Occipital lobe (tissue), 2 donors: Measurements from ENCODE around the gene RPUSD1. TPM values are rescaled to one million over a fixed set of nuclear protein-coding genes. Genes with fewer than 3 reads are reported as not detected.

Experiments used
- DNase-seq: peaks from one replicate; lab custom pipeline; 2025; lab: John Stamatoyannopoulos, UW
- total RNA-seq: library from RNA; depleted of rRNA; stranded (reverse); fragments of >200 nt; gene quantifications from one replicate; pipeline ENCODE4 v1.2.3, GENCODE V29; 2014

RPUSD1 gene
- total RNA-seq, 1 donor from 2014 or later: 11.2 TPM

DNA sequence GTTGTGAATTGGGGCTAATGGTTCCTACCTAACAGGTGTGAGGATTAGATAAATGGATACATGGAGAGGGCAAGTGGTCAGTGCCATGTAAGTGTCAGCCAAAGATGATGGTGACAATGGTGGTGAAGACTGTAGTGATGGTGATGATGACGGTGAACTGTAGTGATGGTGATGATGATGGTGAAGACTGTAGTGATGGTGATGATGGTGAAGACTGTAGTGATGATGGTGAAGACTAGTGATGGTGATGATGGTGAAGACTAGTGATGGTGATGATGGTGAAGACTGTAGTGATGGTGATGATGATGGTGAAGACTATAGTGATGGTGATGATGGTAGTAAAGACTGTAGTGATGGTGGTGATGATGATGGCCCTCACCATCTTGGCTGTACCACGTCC lies 30.4 kb upstream of the RPUSD1 start:
- DNase-seq: no peak

DNA sequence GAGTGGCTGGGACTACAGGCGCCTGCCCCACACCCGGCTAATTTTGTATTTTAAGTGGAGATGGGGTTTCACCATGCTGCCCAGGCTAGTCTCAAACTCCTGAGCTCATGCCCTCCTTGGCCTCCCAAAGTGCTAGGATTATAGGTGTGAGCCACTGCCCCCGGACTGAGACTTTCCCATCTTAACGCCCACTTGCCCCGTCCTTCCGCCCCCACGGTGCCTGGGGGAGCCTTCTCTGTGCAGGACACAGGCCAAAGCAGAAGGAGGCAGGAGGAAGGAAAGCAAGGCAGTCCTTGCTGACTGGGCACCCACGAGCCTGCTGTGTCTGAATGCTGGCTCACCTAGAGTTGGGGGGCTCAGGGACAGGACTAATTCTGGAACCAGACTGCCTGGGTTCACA lies 30.0 kb upstream of the RPUSD1 start:
- DNase-seq: no peak

DNA sequence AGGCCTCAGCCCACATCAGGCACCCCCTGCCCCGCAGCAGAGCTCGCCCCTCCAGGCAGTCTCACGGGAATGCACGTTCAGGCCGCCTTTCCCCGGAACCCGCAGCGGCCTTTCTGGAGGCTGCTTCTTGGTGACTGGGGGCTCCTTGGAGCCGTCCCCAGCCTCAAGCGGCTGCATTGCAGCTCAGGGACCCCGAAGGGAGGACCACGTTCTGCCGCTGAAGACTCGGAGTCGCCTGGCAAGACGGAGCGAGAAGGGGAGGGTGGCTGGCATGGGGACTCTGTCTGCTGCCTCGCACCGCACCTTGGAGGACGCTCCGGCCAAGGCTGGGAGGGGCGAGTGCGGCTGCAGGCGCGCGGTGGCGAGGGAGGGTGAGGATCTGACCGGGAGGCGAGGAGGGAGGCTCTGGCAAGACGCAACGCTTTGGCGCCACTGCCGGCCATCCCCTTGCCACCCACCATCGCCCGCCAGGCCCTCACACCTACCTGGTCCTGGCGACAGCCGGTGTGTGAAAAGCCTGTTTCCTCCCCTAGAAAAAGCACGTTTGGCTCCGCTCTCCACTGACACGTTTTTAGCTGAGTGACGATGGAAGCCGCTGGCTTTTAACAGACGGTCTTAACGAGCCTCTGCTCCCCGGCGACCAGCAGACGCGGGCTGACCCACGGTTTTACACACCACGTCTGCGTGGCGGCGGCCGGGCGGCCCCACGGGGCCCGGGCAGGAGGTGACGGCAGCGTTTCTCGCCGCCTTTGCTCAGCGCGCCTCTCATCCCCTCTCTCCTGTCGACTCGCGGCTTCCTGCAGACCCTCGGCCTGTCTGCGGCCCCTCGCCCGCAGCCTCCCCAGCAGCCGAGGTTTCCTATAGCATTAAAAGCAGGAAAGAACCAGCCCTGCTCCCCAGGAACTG lies 29.1 kb upstream of the RPUSD1 start:
- no peak for DNase-seq

DNA sequence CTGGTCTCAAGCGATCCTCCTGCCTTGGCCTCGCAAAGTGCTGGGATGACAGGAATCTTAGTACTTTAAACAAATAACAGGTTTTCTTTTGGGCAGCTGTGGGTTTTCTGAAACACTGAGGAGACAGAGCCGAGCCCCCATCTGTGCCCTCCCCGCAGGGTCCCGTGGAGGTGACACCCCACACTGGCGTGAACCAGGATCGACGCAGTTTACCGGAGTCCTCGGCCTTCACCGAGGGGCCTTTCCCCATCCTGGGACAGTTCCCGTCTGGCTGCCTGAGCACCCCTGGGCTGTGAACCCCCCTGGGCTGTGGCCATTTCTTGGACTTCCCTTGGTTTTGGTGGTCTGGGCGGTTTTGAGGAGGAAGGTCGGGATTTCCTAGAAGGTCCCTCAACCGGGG lies 27.7 kb upstream of the RPUSD1 start:
- DNase-seq: no peak

DNA sequence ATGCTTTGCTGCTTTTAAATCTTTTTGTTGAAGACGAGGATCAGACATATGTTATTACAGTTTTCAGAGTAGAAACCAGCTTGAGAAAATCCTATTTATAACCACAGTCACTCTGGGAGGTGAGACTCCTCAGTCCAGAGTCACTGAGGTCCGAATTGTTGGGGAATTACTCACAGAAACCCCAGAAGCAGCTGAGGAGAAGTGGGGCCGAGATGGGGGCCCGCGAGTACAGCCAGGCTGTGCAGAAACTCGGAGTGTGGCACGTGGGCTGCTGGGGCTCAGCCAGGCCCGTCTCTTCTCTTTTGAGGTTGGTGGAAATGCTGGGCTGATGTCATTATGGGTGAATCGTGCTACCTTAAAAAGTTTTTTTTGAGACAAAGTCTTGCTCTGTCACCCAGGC lies 26.8 kb upstream of the RPUSD1 start:
- no peak for DNase-seq

DNA sequence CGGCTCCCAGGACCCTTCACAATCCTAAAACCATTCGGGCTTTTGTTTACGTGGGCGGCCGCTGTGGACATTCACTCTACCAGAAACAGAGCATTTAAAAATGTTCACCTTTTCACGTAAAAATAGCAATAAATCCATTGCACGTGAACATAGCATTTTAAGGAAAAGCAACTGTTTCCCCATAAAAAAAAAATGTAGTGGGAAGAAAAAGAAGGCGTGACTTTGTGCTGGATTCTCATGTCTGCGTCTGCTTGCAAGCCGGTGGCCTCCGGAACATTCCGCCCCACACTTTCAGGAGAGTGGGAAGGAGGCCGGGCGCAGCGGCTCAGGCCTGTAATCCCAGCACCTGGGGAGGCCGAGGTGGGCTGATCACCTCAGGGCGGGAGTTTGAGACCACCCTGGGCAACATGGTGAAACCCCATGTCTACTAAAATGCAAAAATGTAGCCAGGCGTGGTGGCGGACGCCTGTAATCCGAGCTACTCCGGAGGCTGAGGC lies 25.8 kb upstream of the RPUSD1 start:
- no peak for DNase-seq

DNA sequence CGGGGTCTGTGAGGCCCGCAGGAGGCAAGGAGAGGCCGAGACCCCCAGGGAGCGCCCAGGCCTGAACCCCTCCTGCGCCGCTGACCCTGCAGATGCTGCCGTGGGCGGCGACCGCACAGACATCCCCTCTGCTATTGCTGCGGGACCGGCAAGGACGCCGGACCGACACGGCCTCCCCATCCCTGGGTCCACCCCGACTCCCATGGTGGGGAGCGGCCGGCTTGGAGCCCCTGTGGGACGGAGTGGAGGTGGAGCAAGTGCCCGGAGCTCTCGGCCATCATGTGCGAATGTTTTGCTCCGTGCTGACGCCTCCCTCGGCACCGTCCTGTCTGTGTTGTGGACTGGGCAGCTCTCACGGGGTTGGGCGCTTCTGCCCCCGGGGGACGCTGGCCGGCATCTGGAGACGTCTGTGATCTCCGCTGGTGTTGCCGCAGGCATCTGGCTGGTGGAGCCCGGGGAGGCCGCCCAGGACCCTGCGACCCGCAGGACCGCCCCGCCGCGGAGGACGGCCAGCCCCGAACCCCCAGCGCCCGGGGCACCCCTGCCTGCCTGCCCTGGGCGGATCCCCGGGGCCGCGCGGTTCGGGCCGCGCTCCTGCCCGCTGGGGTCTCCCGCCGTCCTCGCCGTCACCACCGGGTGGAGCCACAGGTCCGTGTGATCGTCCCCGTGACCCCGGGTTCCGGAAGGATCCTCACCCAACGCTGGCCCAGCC lies 25.2 kb upstream of the RPUSD1 start:
- no peak for DNase-seq

DNA sequence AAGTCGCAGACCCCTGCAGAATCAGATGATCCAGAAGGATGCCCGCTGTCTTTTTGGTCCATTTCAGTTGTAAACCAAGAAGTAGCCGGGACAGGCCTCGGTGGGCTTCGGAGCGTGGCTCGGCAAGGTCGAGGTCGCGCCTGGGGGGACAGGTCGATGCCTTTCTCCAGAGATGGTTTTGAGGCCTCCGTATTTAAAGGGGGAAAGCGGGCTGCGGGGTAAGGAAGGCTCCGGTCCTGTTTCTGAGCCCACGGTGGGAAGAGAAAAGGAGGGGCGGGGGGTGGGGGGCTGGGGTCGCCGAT lies 19.9 kb upstream of the RPUSD1 start:
- no peak for DNase-seq

DNA sequence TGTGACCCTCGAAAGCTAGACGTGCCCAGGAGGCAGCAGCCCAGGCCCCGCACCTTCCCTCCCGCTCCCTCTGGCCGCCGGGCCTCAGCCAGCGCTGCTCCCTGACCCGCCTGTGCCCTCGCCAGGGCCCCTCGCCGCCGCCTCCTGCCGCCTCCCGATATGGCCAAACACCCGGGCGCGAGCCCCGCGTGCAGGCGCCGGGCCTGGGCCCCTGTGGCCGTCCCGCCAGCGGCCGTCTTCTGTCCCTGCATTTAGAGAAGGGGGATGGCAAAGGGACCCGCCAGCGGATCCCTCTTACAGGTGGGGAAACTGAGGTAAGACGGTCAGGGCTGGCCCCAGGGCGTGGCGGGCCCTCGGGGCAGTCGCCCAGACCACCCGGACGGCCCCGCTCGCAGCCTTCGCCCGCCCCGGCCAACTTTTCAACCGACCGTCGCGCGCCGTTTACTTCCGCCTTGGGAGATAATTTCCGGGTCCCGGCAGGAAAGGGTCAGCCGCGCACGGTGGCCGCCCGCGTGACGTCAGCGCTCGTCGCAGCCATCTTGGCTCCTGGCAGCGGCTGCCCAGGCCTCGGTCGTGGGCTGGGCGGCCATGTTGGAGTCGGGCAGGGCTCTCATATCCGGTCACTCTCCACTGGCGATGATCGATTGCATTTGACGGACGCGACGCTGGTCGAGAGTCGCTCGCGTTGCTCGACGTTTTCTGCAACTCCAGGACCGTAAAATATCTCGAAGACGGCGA lies 19.3 kb upstream of the RPUSD1 start:
- peak; percentile 74 for DNase-seq

DNA sequence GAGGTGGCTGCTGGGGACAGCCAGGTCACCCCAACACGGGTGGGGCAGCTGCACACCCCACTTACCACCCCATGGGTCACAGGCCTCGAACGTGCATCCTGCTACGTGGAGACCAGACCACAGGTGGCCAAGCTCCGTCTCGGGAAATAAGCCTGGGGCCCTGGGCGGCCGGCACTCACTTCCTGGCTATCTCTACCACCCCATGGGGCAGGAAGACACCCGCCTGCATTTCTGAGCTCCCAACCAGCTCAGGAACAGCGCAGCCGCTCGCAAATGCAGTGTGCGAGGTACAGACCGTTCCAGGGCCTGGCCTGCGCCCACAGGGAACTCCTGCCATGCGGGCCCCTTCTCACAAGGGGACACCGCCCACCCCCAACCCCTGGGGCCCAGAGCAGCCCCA lies 17.3 kb upstream of the RPUSD1 start:
- no peak for DNase-seq

DNA sequence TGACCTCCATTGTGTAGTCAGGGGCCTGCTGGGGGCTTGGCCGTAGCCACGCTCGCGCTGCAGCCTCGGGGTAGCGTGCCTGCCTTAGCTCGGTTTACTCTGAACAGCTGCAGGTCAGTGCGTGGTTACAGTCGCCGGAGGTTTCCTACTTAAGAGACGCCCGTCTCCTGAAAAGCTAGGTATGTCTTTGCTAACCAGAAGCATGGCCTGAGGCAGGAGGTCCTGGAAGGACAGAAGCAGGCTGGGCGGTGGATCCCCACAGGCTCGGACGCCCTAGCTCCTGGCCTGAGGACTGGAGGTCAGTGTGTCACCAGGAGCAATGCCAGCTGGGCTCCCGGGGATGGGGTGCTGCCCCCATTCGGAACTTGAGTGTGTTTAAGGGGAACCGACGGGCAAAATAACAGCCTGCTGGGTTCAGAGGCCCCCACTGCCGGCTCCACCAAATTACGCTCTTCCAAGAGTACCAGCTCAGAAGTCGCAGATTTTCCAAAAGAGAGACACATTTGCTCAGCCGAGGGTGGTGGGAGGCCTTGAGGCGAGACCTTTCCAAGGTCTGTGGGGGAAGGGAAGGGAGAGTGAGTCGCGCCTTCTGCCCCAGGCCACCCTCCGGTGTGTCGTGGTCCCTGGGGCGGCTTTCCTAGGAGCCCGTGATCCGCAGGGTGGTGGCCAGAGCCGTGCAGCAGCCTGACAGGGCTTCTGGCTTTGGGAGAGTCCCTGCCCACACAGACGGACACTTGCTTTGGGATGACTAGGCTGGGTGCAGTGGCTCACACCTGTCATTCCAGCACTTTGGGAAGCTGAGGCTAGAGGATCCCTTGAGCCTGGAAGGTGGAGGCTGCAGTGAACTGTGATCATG lies 16.2 kb upstream of the RPUSD1 start:
- DNase-seq: no peak

DNA sequence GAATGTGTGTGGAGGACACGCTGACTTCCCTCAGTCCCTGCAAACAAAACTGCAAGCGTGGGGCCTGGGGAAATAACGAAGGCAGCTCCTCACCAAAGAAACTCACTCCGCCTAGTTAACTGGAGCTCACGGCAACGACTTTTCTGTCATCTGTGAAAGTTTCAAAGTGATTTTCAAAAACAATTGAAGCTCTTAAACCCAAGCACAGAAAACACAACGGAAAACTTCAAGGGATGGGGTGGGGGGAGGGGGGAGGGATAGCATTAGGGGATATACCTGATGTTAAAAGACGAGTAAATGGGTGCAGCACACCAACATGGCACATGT lies 15.5 kb upstream of the RPUSD1 start:
- DNase-seq: no peak

DNA sequence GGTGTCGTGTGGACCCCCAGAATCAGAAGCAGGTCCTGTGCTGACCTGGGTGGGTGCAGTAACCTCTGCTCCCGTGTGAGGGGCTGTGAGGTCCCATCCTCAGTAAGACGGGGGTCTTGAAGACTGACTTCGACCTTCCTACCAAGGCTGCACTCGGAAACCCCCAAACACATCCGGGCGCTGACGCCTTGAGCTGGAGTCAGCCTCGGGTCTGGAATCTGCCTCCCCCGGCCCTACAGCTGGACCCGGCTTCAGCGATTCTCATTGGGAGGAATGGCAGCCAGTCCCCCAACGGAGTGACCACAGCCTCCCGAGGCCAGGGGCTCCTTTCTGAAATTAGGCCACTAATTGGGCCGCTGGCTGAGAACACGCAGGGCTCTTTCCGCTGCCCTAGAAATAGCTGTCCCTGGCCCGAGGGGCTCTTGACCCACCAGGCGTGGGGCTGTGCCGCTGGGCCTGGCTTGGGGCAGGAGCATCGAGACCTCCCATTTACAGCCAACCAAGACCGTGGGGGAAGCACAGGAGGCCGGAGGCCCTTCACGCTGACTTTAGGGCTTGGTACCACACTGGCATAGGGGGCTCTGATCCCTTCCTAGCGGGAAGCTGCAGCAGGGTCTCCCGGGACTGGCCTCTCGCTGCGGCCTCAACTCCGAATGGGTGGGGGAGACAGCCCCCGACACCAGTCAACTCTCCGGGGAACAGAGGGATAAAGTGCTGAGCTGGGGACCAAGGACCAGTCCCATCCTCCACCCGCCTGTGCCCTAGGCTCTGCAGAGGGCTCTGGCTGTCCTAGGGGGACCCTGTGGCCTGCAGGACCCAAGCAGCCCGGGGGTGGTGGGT lies 15.0 kb upstream of the RPUSD1 start:
- DNase-seq: no peak

DNA sequence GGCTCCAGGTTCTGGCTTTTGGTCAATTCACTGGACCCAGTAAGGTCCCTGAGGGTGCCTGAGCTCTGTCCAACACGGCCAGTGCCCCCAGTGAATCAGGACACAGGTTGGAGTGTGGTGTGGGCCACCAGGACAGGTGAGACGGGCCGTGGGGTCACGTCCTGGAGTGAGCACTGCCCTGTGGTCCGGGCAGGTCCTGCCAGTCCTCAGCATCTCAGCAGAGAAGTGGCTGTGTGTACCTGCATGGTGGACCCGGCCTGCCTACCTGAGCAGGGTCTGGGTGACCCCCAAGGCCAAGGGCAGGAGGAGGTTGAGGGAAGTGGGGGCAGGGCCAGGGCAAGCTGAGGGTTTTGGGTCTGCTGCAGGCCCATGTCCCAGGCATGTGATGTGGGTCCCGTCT lies 14.3 kb upstream of the RPUSD1 start:
- no peak for DNase-seq

DNA sequence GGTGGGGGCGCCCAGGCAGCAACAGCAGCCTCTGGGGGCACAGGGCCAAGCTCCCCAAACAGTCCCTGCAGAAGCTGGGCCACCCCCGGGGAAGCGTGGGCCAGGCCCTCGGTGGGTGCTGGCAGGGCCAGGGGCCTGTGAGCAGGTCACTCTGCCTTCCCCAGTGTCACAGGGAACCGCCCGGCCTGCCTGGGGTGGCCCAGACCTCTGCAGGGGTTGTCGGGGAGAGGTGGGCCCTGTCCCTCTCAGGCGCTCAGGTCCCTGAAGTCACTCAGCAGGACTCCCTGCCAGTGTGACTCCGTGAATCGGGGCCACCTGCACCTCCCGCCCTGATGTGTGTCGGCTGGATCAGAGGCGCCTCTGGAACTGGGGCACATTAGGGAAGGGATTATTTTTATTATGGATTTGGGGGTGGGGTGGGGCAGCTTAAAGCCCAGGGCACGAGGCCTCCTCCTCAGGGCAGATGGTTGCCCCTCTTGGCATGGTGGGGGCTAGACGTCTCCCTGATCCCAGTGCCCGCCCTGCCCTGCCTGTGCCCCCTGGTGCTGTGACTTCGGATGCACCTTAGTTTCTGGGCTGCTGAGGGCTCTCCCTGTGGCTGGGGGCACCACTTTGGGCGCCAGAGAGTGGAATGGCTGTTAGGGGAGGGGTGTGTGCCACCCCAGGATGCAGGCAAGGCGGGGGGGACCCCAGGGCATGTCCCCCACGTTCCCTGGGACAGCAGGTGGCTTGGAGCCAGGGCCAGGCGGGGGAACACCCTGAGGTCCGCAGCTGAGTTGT lies 13.6 kb upstream of the RPUSD1 start:
- DNase-seq: no peak

DNA sequence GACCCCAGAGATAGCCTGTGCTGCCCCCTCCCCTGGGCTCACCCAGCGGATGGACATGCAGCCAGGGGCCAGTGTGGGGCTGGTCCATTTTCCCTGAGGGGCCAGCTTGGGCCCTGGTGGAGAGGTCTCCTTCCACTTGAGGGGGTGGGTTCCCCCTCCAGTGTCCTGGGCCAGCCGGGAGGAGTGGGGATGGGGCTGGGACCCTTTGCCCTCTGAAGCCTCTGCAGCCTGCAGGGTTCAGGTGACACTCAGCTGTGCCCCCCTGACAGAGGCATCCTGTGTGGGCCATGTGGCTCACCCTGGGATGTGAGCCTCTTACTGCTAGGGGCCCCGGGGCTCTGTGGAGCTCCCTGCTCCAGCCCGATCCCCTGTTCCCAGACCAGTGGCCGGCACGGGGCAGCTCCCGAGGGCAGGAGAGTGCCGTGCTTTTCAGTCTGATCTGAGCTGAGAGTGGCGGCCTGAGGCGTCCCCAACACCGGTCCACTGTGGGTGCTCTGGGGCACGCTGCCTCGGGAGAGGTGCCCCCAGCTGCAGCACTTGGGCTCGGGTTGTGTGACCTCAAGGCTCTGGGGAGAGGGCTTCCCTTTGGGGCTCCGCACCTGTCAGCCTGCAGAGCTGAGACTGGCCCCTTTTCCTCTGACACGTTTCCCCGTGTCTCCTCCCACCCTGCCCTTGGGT lies 12.8 kb upstream of the RPUSD1 start:
- DNase-seq: no peak

DNA sequence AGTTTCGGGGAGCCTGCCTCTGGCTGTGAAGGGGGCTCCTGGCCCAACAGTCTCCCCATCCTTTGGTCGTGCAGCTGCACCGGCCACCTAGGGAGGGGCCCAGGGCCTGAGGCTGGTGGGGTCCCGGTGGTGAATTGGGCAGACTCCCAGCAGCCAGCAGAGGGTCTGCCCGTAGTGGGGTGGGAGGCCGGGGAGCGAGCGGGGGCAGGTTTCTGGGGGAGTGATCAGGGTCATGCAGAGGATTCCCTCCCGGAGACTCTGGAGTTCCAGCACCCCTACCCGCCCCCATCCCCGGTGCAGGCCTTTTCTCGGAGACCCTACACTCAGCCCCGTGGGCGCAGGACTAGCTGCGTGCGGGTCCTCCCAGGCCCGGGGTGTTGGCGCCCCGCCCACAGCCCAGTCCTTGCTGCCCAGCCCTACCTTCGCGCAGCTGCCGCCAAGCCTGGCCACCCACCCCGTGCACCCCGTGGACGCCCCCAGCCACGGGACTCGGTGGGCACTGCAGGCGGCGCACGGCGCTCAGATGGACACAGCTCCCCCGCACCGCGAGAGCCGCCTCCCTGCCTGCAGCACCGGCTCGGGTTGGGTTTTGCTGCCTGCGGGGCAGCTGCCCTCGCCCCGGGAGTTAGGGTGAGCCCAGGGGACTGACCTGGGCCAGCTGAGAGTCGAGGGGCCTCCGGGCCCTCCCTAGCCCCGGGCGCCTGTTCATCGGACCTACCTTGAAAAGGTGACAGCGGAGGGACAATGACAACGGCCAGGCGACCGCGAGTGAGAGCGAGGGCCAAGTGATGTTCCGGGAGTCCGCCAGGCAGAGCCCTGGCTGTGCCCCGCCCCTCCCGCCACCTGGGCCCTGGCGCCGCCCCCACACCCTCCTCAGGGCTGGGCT lies 12.0 kb upstream of the RPUSD1 start, which contains the start of gene GNG13:
TSS of gene GNG13 (minus strand) at position 787 of the 886 bp plus-strand sequence. CDS start 1,657 bp downstream, outside the sequence.
- DNase-seq: no peak
